Measurements from ENCODE around the gene WDR37. TPM values are rescaled to one million over a fixed set of nuclear protein-coding genes. Genes with fewer than 3 reads are reported as not detected.
A peak's percentile ranks its signal among the peaks of the same experiment; 100 is the strongest.

Gene WDR37
- total RNA-seq, 6 experiments from 2014 or later = 5.8 to 9.7 (median 8.3) TPM

GRCh38 chr10:1121271-1121970, 65.2 kb downstream of the WDR37 start:
- DNase-seq (peak in 1 of 3 donors; percentile 33), ATAC-seq (no peak)
- no peak overlapping the region for H3K4me3 ChIP-seq
- 93% methylated on average over 8 of the region's 23 CpGs for WGBS (ENCODE audit: insufficient coverage, low coverage, low lambda C conversion rate, missing lambda C conversion rate)
- no peaks in the 10 kb centered on the region for H3K27me3 ChIP-seq
- no peaks in the 10 kb centered on the region for H3K9me3 ChIP-seq
- no peaks in the 10 kb centered on the region for H3K4me1 ChIP-seq
- H3K27ac ChIP-seq = no peak overlapping the region
- intact Hi-C loops (cut with DNase I) = no loop called here
- no peak for TF ChIP-seq POLR2A (IDR thresholded peaks at IDR 0.05)
- TF ChIP-seq CTCF (IDR thresholded peaks at IDR 0.05) = no peak
- H3K36me3 ChIP-seq = peaks cover 8 to 81% (median 23%) of the 10 kb centered on the region in 4 donors

GRCh38 chr10:1122349-1122748, 66.2 kb downstream of the WDR37 start:
- intact Hi-C loops (cut with DNase I) = no loop called here
- Histone ChIP-seq H3K27me3 (no peaks in the 10 kb centered on the region), H3K4me1 (no peaks in the 10 kb centered on the region), H3K27ac (no peak overlapping the region), H3K36me3 (peaks cover 0 to 80% (median 21%) of the 10 kb centered on the region in 4 donors), H3K9me3 (no peaks in the 10 kb centered on the region), H3K4me3 (no peak overlapping the region)
- ATAC-seq = peak in 1 of 4 donors; percentile 21
- peak in 1 of 3 donors; percentile 33 for DNase-seq
- 87% methylated on average over 5 of the region's 6 CpGs for WGBS (ENCODE audit: insufficient coverage, low coverage, low lambda C conversion rate, missing lambda C conversion rate)
- TF ChIP-seq CTCF (IDR thresholded peaks at IDR 0.05) (no peak), POLR2A (IDR thresholded peaks at IDR 0.05) (no peak)

- Histone ChIP-seq H3K27ac (no peak overlapping the region), H3K4me3 (no peak overlapping the region), H3K36me3 (peaks cover 0 to 78% (median 21%) of the 10 kb centered on the region in 4 donors), H3K4me1 (no peaks in the 10 kb centered on the region), H3K9me3 (no peaks in the 10 kb centered on the region), H3K27me3 (no peaks in the 10 kb centered on the region)
- peak in 1 of 3 donors; percentile 3 for DNase-seq
- intact Hi-C loops (cut with DNase I) = no loop called here
- 80% methylated on average over 5 of the region's 5 CpGs for WGBS (ENCODE audit: insufficient coverage, low coverage, low lambda C conversion rate, missing lambda C conversion rate)
- TF ChIP-seq CTCF (IDR thresholded peaks at IDR 0.05) = no peak
- TF ChIP-seq POLR2A (IDR thresholded peaks at IDR 0.05) = no peak
- peak in 1 of 4 donors; percentile 59 for ATAC-seq
These were observed 67.0 kb downstream of the WDR37 start for GRCh38 chr10:1123198-1123597.

GRCh38 chr10:1123972-1124371, 67.8 kb downstream of the WDR37 start:
- Histone ChIP-seq H3K9me3 (no peaks in the 10 kb centered on the region), H3K4me3 (no peak overlapping the region), H3K27ac (no peak overlapping the region), H3K27me3 (no peaks in the 10 kb centered on the region), H3K4me1 (no peaks in the 10 kb centered on the region), H3K36me3 (peaks cover 0 to 77% (median 21%) of the 10 kb centered on the region in 4 donors)
- peak in 1 of 3 donors; percentile 25 for DNase-seq
- intact Hi-C loops (cut with DNase I) = no loop called here
- no peak for ATAC-seq
- 86% methylated on average over 7 of the region's 12 CpGs for WGBS (ENCODE audit: insufficient coverage, low coverage, low lambda C conversion rate, missing lambda C conversion rate)
- TF ChIP-seq POLR2A (IDR thresholded peaks at IDR 0.05) (no peak), CTCF (IDR thresholded peaks at IDR 0.05) (no peak)

Measured in right lobe of liver (tissue), 6 donors.